ENCODE results near the gene TGFBR2.

The TGFBR2 gene

DNA sequence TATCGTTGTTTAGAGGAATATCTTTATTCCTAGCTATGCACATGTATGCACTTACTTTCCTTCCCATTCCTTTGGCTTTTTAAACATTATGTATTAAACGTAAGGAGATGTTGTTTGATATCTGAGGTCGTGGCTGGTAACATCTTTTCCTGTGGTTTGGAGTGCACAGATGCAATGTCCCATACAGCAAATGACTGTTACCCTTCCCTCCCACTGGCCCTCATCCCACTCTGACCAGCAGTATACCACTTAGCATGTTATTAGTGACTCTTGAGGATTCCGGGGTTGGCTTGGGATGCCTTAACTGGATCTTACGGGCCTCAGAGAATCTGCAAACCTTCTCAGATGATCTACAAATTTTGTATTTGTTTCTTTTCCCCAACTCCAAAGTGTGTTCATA is 34.5 kb downstream of the TGFBR2 start:
- no peak overlapping the region for H3K9ac ChIP-seq (ENCODE audit: low read depth, low read length)
- no peak overlapping the region for H3K4me3 ChIP-seq (ENCODE audit: low read length)
- WGBS = 97% methylated on average over 3 of the region's 5 CpGs
- H3K36me3 ChIP-seq (ENCODE audit: insufficient read depth, low read length) = peaks cover 15% of the 10 kb centered on the region
- no peak overlapping the region for H3K27ac ChIP-seq (ENCODE audit: low read depth, low read length)
- no peaks in the 10 kb centered on the region for H3K4me1 ChIP-seq (ENCODE audit: insufficient read depth, low read length)
- no peaks in the 10 kb centered on the region for H3K9me3 ChIP-seq (ENCODE audit: insufficient read depth, low read depth, low read length)
- H3K27me3 ChIP-seq (ENCODE audit: insufficient read depth, low read length) = no peaks in the 10 kb centered on the region

DNA sequence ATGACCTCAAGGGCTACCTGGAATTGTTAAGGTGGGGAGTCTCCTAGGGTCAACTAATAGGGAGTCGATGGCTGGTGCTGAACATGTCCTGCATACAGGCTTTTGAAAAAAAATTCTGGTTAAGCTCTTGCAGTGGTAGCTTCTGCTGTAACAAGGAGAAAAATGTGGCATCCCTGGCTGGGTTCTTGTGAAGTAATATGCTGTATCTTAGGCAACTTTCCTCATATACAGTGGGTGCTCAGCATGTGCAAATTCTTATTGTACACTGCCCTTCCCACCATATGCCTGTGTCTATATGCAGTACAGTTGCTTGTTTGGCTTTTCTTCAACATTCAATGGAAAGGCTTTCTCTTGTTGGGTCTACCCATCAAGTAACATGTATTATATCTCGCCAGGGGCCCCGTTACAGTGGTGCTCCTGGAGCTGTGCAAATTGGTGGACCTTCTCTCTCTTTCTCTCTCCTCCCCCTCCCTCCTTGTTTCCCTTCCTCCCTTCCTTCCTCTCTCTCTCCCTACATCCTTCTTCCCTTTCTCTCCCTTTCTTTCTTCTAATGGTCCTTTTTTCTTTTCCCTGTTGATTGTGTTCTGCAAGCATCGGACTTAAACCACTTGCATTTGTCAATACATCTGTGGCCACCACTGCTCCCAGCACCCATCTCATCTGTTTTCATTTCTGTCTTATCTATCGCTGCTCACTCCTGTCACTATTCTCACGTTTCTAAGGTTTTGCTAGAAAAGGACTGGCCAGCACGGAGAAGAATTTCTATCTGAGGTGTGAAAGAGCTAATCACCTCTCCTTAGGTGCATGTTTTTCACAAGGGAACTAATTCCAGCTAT is 35.2 kb downstream of the TGFBR2 start:
- Histone ChIP-seq H3K4me3 (ENCODE audit: low read length) (no peak overlapping the region), H3K36me3 (ENCODE audit: insufficient read depth, low read length) (peaks cover 23% of the 10 kb centered on the region), H3K9ac (ENCODE audit: low read depth, low read length) (no peak overlapping the region), H3K27ac (ENCODE audit: low read depth, low read length) (no peak overlapping the region), H3K9me3 (ENCODE audit: insufficient read depth, low read depth, low read length) (no peaks in the 10 kb centered on the region), H3K4me1 (ENCODE audit: insufficient read depth, low read length) (no peaks in the 10 kb centered on the region), H3K27me3 (ENCODE audit: insufficient read depth, low read length) (no peaks in the 10 kb centered on the region)
- 86% methylated on average over 7 of the region's 7 CpGs for WGBS

DNA sequence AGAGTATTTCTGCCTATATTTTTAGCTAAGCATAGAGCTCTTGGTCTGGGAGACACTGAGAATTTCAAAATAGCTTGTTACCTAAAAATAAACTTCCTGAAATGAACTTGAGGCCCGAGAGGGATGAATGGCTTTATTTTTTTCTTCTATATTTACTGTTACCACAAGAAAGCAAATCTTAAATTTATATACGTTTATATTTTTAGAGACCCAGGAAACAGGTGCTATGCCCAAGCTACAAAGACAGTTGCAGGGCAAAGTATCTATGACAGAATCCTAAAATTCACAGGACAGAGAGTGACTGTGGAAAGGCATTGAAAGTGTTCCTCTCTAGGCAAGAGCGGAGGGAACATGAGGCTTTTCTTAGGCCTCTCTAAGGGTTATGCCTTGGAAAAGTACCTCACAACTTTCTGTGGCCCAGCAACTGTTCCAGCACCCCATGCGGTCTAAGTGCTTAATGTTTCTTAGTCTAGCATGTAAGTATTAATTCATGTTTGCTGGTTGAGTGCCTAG is 36.5 kb downstream of the TGFBR2 start:
- H3K36me3 ChIP-seq (ENCODE audit: insufficient read depth, low read length) = peaks cover 33% of the 10 kb centered on the region
- H3K4me1 ChIP-seq (ENCODE audit: insufficient read depth, low read length) = no peaks in the 10 kb centered on the region
- WGBS = 79% methylated on average over 4 of the region's 4 CpGs
- no peak overlapping the region for H3K4me3 ChIP-seq (ENCODE audit: low read length)
- H3K27ac ChIP-seq (ENCODE audit: low read depth, low read length) = no peak overlapping the region
- no peak overlapping the region for H3K9ac ChIP-seq (ENCODE audit: low read depth, low read length)
- H3K9me3 ChIP-seq (ENCODE audit: insufficient read depth, low read depth, low read length) = no peaks in the 10 kb centered on the region
- H3K27me3 ChIP-seq (ENCODE audit: insufficient read depth, low read length) = no peaks in the 10 kb centered on the region

DNA sequence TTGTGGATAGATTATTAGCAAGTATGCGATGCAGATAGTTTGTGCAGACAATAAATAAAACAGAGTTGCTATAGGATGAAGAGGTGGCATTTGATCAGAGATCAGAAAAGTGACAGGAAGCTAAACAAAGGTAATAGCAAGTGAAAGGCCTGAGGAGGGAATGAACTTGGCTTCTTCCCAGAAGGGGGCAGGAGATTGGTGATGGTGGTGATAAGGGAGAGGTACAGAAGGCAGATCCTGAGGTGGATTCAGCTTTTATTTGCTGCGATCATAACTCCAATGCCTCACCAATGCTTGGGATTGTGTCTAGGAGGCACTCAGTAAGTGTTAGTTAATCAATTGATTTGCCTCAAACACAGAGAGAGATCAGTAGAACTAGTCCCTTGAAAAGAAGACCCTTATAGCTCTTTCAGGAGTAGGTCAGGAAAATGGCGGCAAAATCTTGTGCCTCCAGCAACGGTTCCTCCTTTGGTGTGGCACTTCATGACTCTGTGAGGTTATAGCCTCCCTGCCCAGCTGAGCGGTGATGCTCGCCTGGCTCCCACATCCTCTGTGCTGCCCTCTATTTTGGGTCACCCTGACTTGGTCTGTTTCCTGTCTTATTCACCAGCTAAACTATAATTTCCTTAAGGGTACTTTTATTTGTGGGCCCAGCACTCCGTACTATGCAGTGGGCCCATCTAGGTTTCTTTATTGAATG is 37.5 kb downstream of the TGFBR2 start:
- no peak overlapping the region for H3K4me3 ChIP-seq (ENCODE audit: low read length)
- H3K9ac ChIP-seq (ENCODE audit: low read depth, low read length) = no peak overlapping the region
- H3K27ac ChIP-seq (ENCODE audit: low read depth, low read length) = no peak overlapping the region

DNA sequence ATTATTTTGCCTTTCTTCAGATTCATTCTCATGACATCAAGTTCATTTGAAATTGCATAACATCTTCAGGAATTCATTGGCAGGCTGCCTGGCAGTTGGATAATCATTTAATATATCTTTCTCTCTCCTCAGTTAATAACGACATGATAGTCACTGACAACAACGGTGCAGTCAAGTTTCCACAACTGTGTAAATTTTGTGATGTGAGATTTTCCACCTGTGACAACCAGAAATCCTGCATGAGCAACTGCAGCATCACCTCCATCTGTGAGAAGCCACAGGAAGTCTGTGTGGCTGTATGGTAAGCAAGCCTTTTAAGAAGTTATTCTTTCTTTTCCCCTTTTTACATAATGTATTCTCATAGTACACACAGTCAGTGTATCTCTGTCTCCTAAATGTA is 38.2 kb downstream of the TGFBR2 start:
- H3K4me3 ChIP-seq (ENCODE audit: low read length) = no peak overlapping the region
- no peak overlapping the region for H3K9ac ChIP-seq (ENCODE audit: low read depth, low read length)
- H3K36me3 ChIP-seq (ENCODE audit: insufficient read depth, low read length) = peaks cover 44% of the 10 kb centered on the region
- H3K9me3 ChIP-seq (ENCODE audit: insufficient read depth, low read depth, low read length) = no peaks in the 10 kb centered on the region
- WGBS = 100% methylated on average over 2 of the region's 2 CpGs
- H3K4me1 ChIP-seq (ENCODE audit: insufficient read depth, low read length) = peaks cover 9% of the 10 kb centered on the region
- no peak overlapping the region for H3K27ac ChIP-seq (ENCODE audit: low read depth, low read length)
- H3K27me3 ChIP-seq (ENCODE audit: insufficient read depth, low read length) = no peaks in the 10 kb centered on the region

More for the DNA sequence above, 37.5 kb downstream of the TGFBR2 start:
- Histone ChIP-seq H3K9me3 (ENCODE audit: insufficient read depth, low read depth, low read length) (no peaks in the 10 kb centered on the region), H3K27me3 (ENCODE audit: insufficient read depth, low read length) (no peaks in the 10 kb centered on the region), H3K4me1 (ENCODE audit: insufficient read depth, low read length) (peaks cover 5% of the 10 kb centered on the region), H3K36me3 (ENCODE audit: insufficient read depth, low read length) (peaks cover 43% of the 10 kb centered on the region)
- WGBS = 98% methylated on average over 6 of the region's 7 CpGs

DNA sequence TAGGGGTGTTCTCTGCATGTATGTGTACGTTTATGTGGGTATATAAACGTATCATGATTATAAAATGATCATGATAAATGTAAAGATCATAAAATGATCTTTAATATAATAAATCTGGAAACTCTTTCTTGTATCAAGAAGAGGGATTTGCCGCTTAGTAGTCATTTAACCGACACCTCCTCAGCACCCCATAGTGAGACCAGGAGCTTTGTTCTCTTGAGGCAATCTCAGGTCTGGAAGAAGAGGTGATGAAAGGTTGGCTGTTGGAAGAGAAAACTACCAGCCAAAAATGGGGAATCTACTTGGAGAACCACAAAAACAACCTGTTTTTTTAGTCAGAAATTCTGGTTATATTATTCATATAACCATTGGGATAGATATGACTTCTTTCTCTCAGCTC is 38.7 kb downstream of the TGFBR2 start:
- Histone ChIP-seq H3K36me3 (ENCODE audit: insufficient read depth, low read length) (peaks cover 49% of the 10 kb centered on the region), H3K9me3 (ENCODE audit: insufficient read depth, low read depth, low read length) (no peaks in the 10 kb centered on the region), H3K27me3 (ENCODE audit: insufficient read depth, low read length) (no peaks in the 10 kb centered on the region), H3K9ac (ENCODE audit: low read depth, low read length) (no peak overlapping the region), H3K4me1 (ENCODE audit: insufficient read depth, low read length) (peaks cover 9% of the 10 kb centered on the region), H3K27ac (ENCODE audit: low read depth, low read length) (no peak overlapping the region), H3K4me3 (ENCODE audit: low read length) (no peak overlapping the region)
- 100% methylated on average over 2 of the region's 4 CpGs for WGBS

DNA sequence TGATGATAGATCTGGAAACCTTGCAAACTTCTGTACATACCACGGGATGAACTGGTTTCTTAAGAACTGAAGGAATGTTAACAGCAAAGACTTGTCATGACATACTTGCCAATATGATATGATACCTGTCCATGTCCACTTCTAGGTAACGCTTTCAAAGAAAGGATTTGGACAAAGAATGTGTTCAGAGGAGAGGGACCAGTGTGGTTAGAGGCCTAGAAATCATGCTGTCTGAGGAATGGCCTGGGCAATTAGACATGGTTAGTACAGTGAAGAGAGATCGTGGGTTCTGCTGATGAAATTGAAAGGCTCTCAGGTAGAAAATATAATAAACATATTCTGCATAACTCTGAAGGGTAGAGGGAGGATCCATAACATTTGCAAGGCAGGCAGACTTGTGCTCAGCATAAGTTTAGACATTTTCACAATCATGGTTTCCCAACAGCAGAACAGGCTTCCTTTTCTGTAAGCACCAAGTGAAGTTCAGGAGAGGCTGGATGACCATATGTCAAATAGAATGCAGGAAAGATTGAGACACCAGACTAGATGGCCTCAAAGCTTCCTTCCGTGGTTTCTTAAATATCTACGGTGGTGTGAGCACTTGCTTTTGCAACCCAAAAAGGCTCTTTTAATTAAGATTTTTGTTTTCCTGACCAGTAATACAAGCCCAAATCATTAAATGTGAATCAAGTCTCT is 39.9 kb downstream of the TGFBR2 start:
- Histone ChIP-seq H3K27ac (ENCODE audit: low read depth, low read length) (no peak overlapping the region), H3K36me3 (ENCODE audit: insufficient read depth, low read length) (peaks cover 62% of the 10 kb centered on the region), H3K9me3 (ENCODE audit: insufficient read depth, low read depth, low read length) (no peaks in the 10 kb centered on the region), H3K9ac (ENCODE audit: low read depth, low read length) (no peak overlapping the region), H3K27me3 (ENCODE audit: insufficient read depth, low read length) (no peaks in the 10 kb centered on the region), H3K4me3 (ENCODE audit: low read length) (no peak overlapping the region), H3K4me1 (ENCODE audit: insufficient read depth, low read length) (peaks cover 9% of the 10 kb centered on the region)
- 96% methylated on average over 5 of the region's 5 CpGs for WGBS

DNA sequence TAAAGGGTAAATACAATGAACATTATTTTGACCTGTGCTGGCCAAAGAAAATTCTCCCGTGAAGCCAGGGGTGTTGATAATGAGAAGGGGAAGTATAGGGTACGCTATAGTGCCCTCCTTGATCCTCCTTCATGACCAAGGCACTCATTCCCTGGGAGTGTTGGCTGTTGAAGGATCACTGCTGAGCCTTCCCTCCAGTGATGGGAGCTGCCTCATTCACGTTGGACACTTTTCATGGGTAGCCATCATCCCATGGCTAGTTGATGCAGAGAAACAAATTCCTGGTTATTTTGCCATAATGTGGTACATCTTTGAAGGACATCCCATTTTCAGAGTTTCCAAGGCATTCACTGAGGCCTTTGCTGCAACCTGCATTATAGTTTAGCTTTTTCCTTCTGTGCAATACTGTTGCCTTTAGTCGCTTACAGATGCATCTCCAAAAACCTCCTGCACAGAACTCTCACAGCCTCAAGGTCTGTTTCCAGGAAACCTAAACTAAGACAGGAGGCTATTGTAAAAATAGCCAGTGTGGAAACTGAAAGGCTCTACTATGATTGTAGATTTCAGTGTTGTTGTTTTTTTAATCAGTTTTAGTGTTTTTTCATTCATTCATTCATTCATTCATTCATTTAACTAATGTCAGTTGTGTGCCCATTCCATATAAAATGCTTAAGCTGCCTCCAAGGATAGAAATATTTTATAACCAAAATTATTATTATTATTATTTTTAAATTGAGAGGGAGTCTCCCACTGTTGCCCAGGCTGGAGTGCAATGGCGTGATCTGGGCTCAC is 40.8 kb downstream of the TGFBR2 start:
- Histone ChIP-seq H3K9ac (ENCODE audit: low read depth, low read length) (no peak overlapping the region), H3K27me3 (ENCODE audit: insufficient read depth, low read length) (no peaks in the 10 kb centered on the region), H3K4me3 (ENCODE audit: low read length) (no peak overlapping the region), H3K9me3 (ENCODE audit: insufficient read depth, low read depth, low read length) (no peaks in the 10 kb centered on the region), H3K4me1 (ENCODE audit: insufficient read depth, low read length) (peaks cover 9% of the 10 kb centered on the region), H3K27ac (ENCODE audit: low read depth, low read length) (no peak overlapping the region), H3K36me3 (ENCODE audit: insufficient read depth, low read length) (peaks cover 67% of the 10 kb centered on the region)
- WGBS = 98% methylated on average over 5 of the region's 5 CpGs

DNA sequence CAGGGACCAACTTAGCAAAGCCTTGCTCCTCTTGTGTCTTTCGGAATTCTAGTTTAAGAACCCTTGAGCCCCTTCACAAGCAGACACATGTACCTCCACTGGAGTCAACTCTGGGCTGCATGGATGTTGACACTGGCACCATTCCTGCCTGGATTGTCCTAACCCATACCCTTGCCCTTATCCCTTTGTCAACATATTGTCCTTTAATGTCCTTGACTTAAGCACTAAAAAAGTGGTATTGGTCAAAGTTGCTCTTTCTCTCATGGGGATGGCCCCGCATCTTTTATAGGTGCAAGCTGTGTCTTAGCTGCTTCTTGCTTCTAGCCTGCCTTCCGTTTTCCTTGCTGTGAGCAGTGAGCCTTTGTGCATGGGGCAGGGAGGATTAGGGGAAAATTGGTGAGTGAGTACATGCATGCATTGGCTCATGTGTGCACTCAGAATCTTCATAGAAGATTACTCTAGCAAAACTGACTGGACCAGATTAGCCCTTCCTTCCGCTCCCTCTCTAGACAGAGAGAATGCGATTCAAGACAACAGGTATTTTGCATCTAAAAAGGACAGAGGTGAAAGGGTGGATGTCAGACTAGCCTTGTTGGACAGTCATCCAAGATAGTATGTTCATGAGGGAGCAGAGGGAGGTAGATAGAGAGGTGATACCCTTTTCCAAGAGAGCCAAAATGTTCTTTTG is 42.4 kb downstream of the TGFBR2 start:
- 88% methylated on average over 5 of the region's 5 CpGs for WGBS
- Histone ChIP-seq H3K9me3 (ENCODE audit: insufficient read depth, low read depth, low read length) (no peaks in the 10 kb centered on the region), H3K27me3 (ENCODE audit: insufficient read depth, low read length) (no peaks in the 10 kb centered on the region), H3K36me3 (ENCODE audit: insufficient read depth, low read length) (peaks cover 80% of the 10 kb centered on the region), H3K4me3 (ENCODE audit: low read length) (no peak overlapping the region), H3K27ac (ENCODE audit: low read depth, low read length) (no peak overlapping the region), H3K4me1 (ENCODE audit: insufficient read depth, low read length) (peaks cover 9% of the 10 kb centered on the region), H3K9ac (ENCODE audit: low read depth, low read length) (no peak overlapping the region)

DNA sequence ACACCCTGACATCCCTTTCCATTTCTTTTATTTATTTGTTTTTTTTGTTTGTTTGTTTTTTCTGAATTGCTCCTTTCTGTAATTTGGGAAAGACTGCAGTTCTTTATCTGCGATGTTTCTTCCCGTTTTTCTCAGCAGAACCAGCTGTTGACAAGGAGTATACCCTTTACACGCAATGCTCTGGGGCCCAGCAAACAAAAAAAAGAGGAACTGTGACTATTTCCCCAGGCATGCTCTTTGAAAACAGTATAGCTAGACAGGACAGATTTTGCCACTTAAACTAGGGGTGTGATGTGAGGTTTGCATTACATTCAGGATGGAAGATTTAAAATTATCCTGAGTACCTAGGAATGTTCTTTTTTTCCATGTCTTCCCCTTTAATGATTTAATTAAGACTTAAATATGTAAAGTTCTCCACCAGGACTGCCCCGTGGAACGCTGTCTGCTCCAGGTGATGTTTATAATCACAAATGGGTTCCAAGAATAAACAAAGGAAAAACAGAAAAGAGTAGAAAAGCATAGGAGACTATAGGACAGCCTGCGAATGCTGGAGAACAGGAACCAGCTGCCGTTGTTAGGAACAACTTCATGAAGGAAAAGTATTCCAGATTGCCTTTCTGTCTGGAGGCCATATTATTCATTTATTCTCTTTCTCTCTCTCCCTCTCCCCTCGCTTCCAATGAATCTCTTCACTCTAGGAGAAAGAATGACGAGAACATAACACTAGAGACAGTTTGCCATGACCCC is 43.3 kb downstream of the TGFBR2 start:
- Histone ChIP-seq H3K4me3 (ENCODE audit: low read length) (no peak overlapping the region), H3K27me3 (ENCODE audit: insufficient read depth, low read length) (no peaks in the 10 kb centered on the region), H3K4me1 (ENCODE audit: insufficient read depth, low read length) (peaks cover 9% of the 10 kb centered on the region), H3K36me3 (ENCODE audit: insufficient read depth, low read length) (peaks cover 86% of the 10 kb centered on the region), H3K9me3 (ENCODE audit: insufficient read depth, low read depth, low read length) (no peaks in the 10 kb centered on the region), H3K27ac (ENCODE audit: low read depth, low read length) (no peak overlapping the region), H3K9ac (ENCODE audit: low read depth, low read length) (no peak overlapping the region)
- WGBS = 90% methylated on average over 9 of the region's 9 CpGs
